GM18499 (cell line): Measurements from ENCODE around the gene MDM2.

Experiments
- ATAC-seq: cut with Tn5 transposase; IDR thresholded peaks from one replicate; pipeline ENCODE4 v1.9.1; 2021; ENCODE audit warnings: moderate number of reproducible peaks; ENCODE audit not compliant: insufficient read depth, unreplicated experiment

Gene MDM2

DNA sequence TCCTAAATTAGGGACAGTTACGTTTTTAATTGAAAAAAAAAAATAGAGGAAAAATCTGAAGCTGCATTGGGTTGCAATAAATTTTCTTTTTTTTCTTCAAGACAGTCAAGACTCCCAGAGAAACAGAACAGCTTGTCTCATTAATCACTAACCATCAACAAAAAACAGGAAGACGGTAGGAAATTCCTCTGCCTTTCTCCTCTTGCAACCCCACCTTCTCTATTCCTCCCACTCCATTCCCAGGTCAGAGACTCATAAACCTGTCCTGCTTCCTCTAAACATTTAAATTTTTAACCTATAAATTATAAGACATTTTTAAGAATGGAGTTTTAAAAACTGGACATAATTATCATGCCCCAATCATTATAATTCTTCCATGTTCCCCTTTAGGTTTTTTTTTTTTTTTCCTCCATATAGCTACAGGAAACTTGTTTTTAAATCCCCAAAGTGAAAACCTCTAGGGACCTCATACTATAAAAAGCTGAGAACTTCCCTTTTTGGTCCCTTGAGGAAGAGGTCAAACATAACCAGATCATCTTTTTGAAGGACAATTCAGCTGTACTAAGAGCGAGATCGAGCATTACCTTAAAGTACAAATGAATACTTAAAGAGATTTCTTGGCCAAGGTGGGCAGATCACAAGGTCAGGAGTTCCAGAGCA, 89.0 kb downstream of the MDM2 start:
- ATAC-seq, result no peak

DNA sequence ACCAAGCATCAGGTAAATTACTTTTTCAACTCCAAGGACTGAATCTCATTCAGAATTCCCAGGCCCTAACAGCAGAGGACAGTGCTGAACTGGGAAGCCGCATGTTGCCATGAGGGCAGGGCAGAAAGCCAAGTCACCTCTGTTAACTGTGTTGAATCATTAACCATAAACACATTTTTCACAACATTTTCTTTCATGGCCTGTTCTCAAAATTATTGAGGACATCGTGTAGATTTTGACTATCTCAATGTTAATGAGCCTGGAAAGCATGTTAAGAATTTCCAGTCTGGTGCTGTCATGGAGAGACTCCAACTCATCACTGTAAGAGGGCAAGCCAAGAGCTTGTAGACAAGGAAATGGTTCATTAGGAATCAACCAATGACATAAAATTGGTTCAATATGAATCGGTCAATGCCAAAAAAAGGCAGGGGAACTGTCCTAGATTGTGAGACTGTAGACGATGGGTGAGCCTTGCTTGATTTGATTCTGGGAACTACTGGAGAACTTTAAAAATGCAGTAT, 91.3 kb downstream of the MDM2 start:
- ATAC-seq, result no peak

DNA sequence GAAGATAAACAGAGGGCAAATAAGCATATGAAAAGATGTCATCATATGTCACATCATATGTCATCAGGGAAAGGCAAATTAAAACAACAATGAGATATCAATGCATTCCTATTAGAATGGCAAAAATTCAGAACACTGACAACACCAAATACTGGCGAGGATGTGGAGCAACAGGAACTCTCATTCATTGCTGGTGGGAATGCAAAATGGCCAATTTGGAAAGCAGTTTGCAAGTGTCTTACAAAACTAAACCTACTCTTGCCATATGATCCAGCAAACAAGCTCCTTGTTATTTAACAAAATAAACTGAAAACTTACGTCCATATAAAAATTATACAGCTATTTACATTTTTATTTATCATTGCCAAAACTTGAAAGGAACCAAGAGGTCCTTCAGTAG, 92.3 kb downstream of the MDM2 start:
- no peak for ATAC-seq
